DMS114 treated with DMSO at 0.1 percent for 48 hours (cell line): ENCODE data around the gene ITFG2.
"Not testable (repeated sequence)": the region's sequence is repeated elsewhere in the genome, so short reads cannot be mapped to it uniquely, and the experiment has no call there.

Source experiments
- DNase-seq: peaks from one replicate; lab custom pipeline; 2025; ENCODE audit not compliant: unreplicated experiment; lab: John Stamatoyannopoulos, UW

ITFG2 gene

GRCh38 chr12:2860170-2860569 is 47.7 kb downstream of the ITFG2 start:
- no peak for DNase-seq

GRCh38 chr12:2862876-2863275 is 50.4 kb downstream of the ITFG2 start:
- no peak for DNase-seq

GRCh38 chr12:2863402-2863801 is 50.9 kb downstream of the ITFG2 start:
- DNase-seq = not testable (repeated sequence)

GRCh38 chr12:2864198-2864597 is 51.7 kb downstream of the ITFG2 start:
- no peak for DNase-seq

- DNase-seq = not testable (repeated sequence)
These were observed 56.6 kb downstream of the ITFG2 start for GRCh38 chr12:2868986-2869632.
